Esophagus squamous epithelium (tissue), 5 donors: ENCODE data around the gene LEKR1. TPM values are rescaled to one million over a fixed set of nuclear protein-coding genes. Genes with fewer than 3 reads are reported as not detected.

Experiments
- DNase-seq: peaks from one replicate; lab custom pipeline; 2025; lab: John Stamatoyannopoulos, UW
- H3K27ac ChIP-seq, 4 donors: fragments of 200-600 bp; sonication (generic); one replicate each; pipeline ENCODE4 v1.5.1; 2016 to 2019; ENCODE audit warnings: mild to moderate bottlenecking in 1 of 4
- H3K27me3 ChIP-seq, 4 donors: fragments of 200-600 bp; sonication (generic); 1 replicate in 3 of 4; 2 replicates in 1 of 4; pipeline versions ENCODE4 v1.5.1 to v1.6.0; 2017 to 2021; ENCODE audit warnings: antibody characterized with exemption in 1 of 4
- H3K36me3 ChIP-seq, 3 donors: fragments of 200-600 bp; sonication (generic); one replicate each; pipeline ENCODE4 v1.5.1; 2016 to 2019
- H3K4me1 ChIP-seq, 3 donors: fragments of 200-600 bp; sonication (generic); one replicate each; pipeline ENCODE4 v1.5.1; 2017 to 2019
- H3K4me3 ChIP-seq, 4 donors: fragments of 200-600 bp; sonication (generic); 1 replicate in 3 of 4; 2 replicates in 1 of 4; pipeline ENCODE4 v1.5.1; 2016 to 2019; ENCODE audit warnings: mild to moderate bottlenecking in 2 of 4, moderate library complexity in 1 of 4
- H3K9me3 ChIP-seq, 3 donors: fragments of 200-600 bp; sonication (generic); one replicate each; pipeline ENCODE4 v1.5.1; 2016 to 2019
- CTCF ChIP-seq, 6 experiments: fragments of 450-650 bp in 4 of 6; fragments of 200-600 bp in 2 of 6; sonication (generic) in 2 of 6; IDR thresholded peaks; one replicate each; pipeline ENCODE4 v1.5.1; 2016 to 2019; ENCODE audit warnings: antibody characterized with exemption in 6 of 6, mild to moderate bottlenecking in 4 of 6, moderate library complexity in 4 of 6
- POLR2A ChIP-seq, 4 donors: fragments of 450-650 bp; IDR thresholded peaks; one replicate each; pipeline ENCODE4 v1.6.1; 2017; ENCODE audit warnings: antibody characterized with exemption in 4 of 4, mild to moderate bottlenecking in 4 of 4, moderate library complexity in 3 of 4
- WGBS, 2 donors: methylation state at CpG; one replicate each; pipeline ENCODE4 v1.1.5; 2018; 5-methylcytosine and 5-hydroxymethylcytosine counted together
- intact Hi-C: fragments of 100-400 bp; cut with DNase I; formaldehyde crosslinking; loops from one replicate; pipeline ENCODE4 v1.15.0; 2022
- total RNA-seq, 4 donors: library from RNA; depleted of rRNA; stranded (reverse); fragments of >200 nt; gene quantifications; one replicate each; pipeline ENCODE4 v1.1.0, GENCODE V29; 2016
- donor health status: DM: yes; HTN: yes; CAD: no.

Gene LEKR1
- total RNA-seq, 4 donors from 2014 or later: 0.15 to 1.1 (median 0.57) TPM; not detected in 1

- Histone ChIP-seq H3K9me3 (no peaks in the 10 kb centered on the region), H3K36me3 (no peaks in the 10 kb centered on the region), H3K4me3 (no peak overlapping the region), H3K27me3 (no peaks in the 10 kb centered on the region), H3K4me1 (peaks cover 0 to 16% (median 0%) of the 10 kb centered on the region in 3 donors), H3K27ac (no peak overlapping the region)
- WGBS, 2 donors: 63 to 79% methylated on average over 3 to 7 of the region's 7 CpGs
- TF ChIP-seq CTCF (IDR thresholded peaks at IDR 0.05) (no peak), POLR2A (IDR thresholded peaks at IDR 0.05) (no peak)
- no peak for DNase-seq
- intact Hi-C loops: no loop called here
Measured at GRCh38 chr3:157064402-157064801, 238.2 kb downstream of the LEKR1 start.

- no peak for DNase-seq
- Histone ChIP-seq H3K4me1 (peaks cover 0 to 16% (median 0%) of the 10 kb centered on the region in 3 donors), H3K27me3 (no peaks in the 10 kb centered on the region), H3K4me3 (no peak overlapping the region), H3K9me3 (no peaks in the 10 kb centered on the region), H3K36me3 (no peaks in the 10 kb centered on the region), H3K27ac (no peak overlapping the region)
- TF ChIP-seq POLR2A (IDR thresholded peaks at IDR 0.05) (no peak), CTCF (IDR thresholded peaks at IDR 0.05) (no peak)
- WGBS, 2 donors: 88 to 90% methylated on average over 4 to 5 of the region's 5 CpGs
- intact Hi-C loops: no loop called here
Measured at GRCh38 chr3:157065201-157065600, 239.0 kb downstream of the LEKR1 start.

- no peak for TF ChIP-seq CTCF (IDR thresholded peaks at IDR 0.05)
- TF ChIP-seq POLR2A (IDR thresholded peaks at IDR 0.05): no peak
- Histone ChIP-seq H3K9me3 (no peaks in the 10 kb centered on the region), H3K27ac (no peak overlapping the region), H3K4me1 (peaks cover 0 to 16% (median 0%) of the 10 kb centered on the region in 3 donors), H3K4me3 (no peak overlapping the region), H3K36me3 (no peaks in the 10 kb centered on the region), H3K27me3 (no peaks in the 10 kb centered on the region)
- intact Hi-C loops: no loop called here
- WGBS, 2 donors: 53 to 55% methylated on average over 10 of the region's 11 CpGs
- DNase-seq: no peak
Measured at GRCh38 chr3:157066335-157067098, 240.4 kb downstream of the LEKR1 start.

GRCh38 chr3:157067114-157067513 lies 241.0 kb downstream of the LEKR1 start:
- no peak for DNase-seq
- WGBS, 2 donors: 65 to 78% methylated on average over 3 of the region's 3 CpGs
- no peak overlapping the region for H3K27ac ChIP-seq
- no peak overlapping the region for H3K4me3 ChIP-seq
- no peaks in the 10 kb centered on the region for H3K36me3 ChIP-seq
- peaks cover 0 to 16% (median 0%) of the 10 kb centered on the region in 3 donors for H3K4me1 ChIP-seq
- H3K9me3 ChIP-seq: no peaks in the 10 kb centered on the region
- no peaks in the 10 kb centered on the region for H3K27me3 ChIP-seq
- no peak for TF ChIP-seq POLR2A (IDR thresholded peaks at IDR 0.05)
- no peak for TF ChIP-seq CTCF (IDR thresholded peaks at IDR 0.05)
- intact Hi-C loops: no loop called here

GRCh38 chr3:157069406-157069805 lies 243.3 kb downstream of the LEKR1 start:
- no peak for DNase-seq
- 83 to 91% methylated on average over 4 of the region's 4 CpGs for WGBS, 2 donors
- intact Hi-C loops: no loop called here

More at GRCh38 chr3:157069406-157069805, 243.3 kb downstream of the LEKR1 start:
- H3K27me3 ChIP-seq: no peaks in the 10 kb centered on the region
- H3K27ac ChIP-seq: no peak overlapping the region
- H3K36me3 ChIP-seq: no peaks in the 10 kb centered on the region
- H3K4me3 ChIP-seq: no peak overlapping the region
- no peaks in the 10 kb centered on the region for H3K9me3 ChIP-seq
- TF ChIP-seq CTCF (IDR thresholded peaks at IDR 0.05) (no peak), POLR2A (IDR thresholded peaks at IDR 0.05) (no peak)
- H3K4me1 ChIP-seq: peaks cover 0 to 6% (median 0%) of the 10 kb centered on the region in 3 donors
